Measurements from ENCODE around the gene SIRT2.

DNA sequence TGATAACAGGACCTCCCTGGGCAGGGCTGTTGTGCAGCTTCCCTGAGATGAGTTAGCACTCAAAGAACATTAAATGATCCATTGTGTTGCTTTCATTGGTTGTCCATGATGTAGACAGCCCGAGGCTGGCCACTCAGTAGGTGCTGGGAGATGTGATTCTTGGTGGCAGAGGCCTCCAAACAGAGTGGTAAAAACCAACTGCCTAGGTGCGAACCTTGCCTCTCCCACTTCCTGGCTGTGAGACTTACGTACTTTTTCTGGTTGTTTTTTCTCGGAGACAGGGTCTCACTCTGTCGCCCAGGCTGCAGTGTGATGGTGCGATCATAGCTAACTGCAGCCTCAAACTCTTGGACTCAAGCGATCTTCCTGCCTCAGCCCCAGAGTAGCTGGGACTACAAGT is 25.0 kb upstream of the SIRT2 start:
- TF ChIP-seq CTCF (IDR thresholded peaks at IDR 0.05; ENCODE audit: control extremely low read depth in 1 of 3, insufficient read depth in 1 of 3, low read depth in 1 of 3, low read length in 3 of 3) (no peak), ZNF274 (IDR thresholded peaks at IDR 0.05; ENCODE audit: borderline replicate concordance, extremely low read depth, low read length) (no peak), SP1 (IDR thresholded peaks at IDR 0.05; ENCODE audit: low read depth, low read length) (no peak), CHD2 (IDR thresholded peaks at IDR 0.05; ENCODE audit: low read length) (no peak), CREB1 (IDR thresholded peaks at IDR 0.05) (no peak), POLR2A (IDR thresholded peaks at IDR 0.05; ENCODE audit: control extremely low read depth in 1 of 2, low read depth in 2 of 2, low read length in 2 of 2) (no peak; a peak in 1 of 3 replicates), EP300 (IDR thresholded peaks at IDR 0.05; ENCODE audit: borderline replicate concordance in 1 of 2, low read depth in 2 of 2, low read length in 2 of 2) (no peak)

All from H1 (cell line).